ENCODE data around the gene UFD1.

UFD1 gene

GRCh38 chr22:19478901-19479354, at the start of gene UFD1:
TSS of gene UFD1 (minus strand) at chr22:19479193. CDS start at chr22:19479085, 108 bp downstream.
- peak; percentile 82 for DNase-seq

- no peak for DNase-seq
Measured at GRCh38 chr22:19527861-19528417, 48.9 kb upstream of the UFD1 start.

- no peak for DNase-seq
Measured at GRCh38 chr22:19527321-19527721, 48.3 kb upstream of the UFD1 start.

- DNase-seq, result no peak
Measured at GRCh38 chr22:19526702-19527111, 47.7 kb upstream of the UFD1 start.

- DNase-seq, result no peak
Measured at GRCh38 chr22:19526076-19526701, 47.2 kb upstream of the UFD1 start.

GRCh38 chr22:19525666-19526065, 46.7 kb upstream of the UFD1 start:
- DNase-seq, result no peak

GRCh38 chr22:19525116-19525660, 46.2 kb upstream of the UFD1 start:
- no peak for DNase-seq

- DNase-seq, result no peak
Measured at GRCh38 chr22:19524170-19525115, 45.5 kb upstream of the UFD1 start, which contains the start of gene CLDN5. TSS of gene CLDN5 (minus strand) at chr22:19524410. CDS start at chr22:19524255, 155 bp downstream.

- no peak for DNase-seq
Measured at GRCh38 chr22:19523240-19524169, 44.5 kb upstream of the UFD1 start.

GRCh38 chr22:19522881-19523239, 43.9 kb upstream of the UFD1 start:
- no peak for DNase-seq

- no peak for DNase-seq
Measured at GRCh38 chr22:19522190-19522880, 43.3 kb upstream of the UFD1 start.

GRCh38 chr22:19520566-19521305, 41.7 kb upstream of the UFD1 start:
- DNase-seq, result no peak

- DNase-seq, result no peak
Measured at GRCh38 chr22:19520007-19520406, 41.0 kb upstream of the UFD1 start.

- DNase-seq, result no peak
Measured at GRCh38 chr22:19519041-19519926, 40.3 kb upstream of the UFD1 start.

GRCh38 chr22:19518635-19519034, 39.6 kb upstream of the UFD1 start:
- DNase-seq, result no peak

GRCh38 chr22:19517919-19518611, 39.1 kb upstream of the UFD1 start:
- no peak for DNase-seq

- DNase-seq, result no peak
Measured at GRCh38 chr22:19517171-19517500, 38.1 kb upstream of the UFD1 start.

GRCh38 chr22:19516378-19517170, 37.6 kb upstream of the UFD1 start:
- DNase-seq, result no peak

All from CD4-positive, alpha-beta T cell treated with Interleukin-15 for 1 hour (primary cell).